ENCODE measurements around the gene SULT1E1.

SULT1E1 gene

DNA sequence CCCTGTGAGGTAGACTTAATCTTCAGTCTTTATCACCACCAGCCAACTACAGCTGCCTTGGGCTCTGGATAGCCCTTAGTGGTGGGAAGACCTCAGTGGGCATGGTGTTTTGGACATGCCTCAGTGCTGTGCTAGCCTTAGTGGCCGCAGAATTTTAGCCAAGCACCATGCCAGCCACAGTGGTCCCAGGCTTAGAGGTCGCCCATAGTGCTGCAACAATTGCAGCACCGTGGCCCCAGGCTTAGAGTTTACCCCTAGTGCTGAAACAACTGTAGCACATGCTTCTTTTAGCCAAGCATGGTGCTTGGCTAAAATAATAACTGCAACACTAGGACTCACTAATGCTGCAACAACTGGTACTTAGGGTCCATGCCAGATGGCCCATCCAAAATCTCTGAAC, 60.6 kb downstream of the SULT1E1 start:
- DNase-seq (ENCODE audit: low read depth in 2 of 2): no peak

DNA sequence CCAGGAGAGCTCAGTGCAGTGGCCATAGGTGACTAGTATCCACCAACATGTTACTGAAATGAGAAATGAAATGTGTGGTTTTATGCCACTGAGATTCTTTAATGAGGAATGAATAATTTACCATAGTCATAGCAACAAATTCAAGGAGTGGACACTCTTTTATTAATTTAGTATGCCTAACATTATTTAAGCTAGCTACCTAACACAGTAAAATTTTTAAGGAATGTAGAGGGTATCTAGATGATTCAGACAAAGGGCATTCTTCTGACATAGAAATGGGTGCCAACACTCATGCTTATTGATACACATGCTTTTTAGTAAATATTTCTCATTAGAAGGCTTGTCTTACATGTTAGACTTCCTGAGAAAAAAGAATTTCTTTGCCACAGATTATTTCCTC, 66.2 kb downstream of the SULT1E1 start:
- DNase-seq (ENCODE audit: low read depth in 2 of 2): no peak

Measured in activated CD8-positive, alpha-beta memory T cell treated with anti-CD3 and anti-CD28 coated beads for 4 hours (primary cell).